PC-9 (cell line): Measurements from ENCODE around the gene SLC7A8. TPM values are rescaled to one million over a fixed set of nuclear protein-coding genes. Genes with fewer than 3 reads are reported as not detected.

ENCODE experiments used
- BruUV-seq: library from RNA; stranded (reverse); fragments of 400-500 nt; replicated peaks from 2 replicates; lab custom pipeline; 2021; lab: Mats Ljungman, UMichigan
- CTCF ChIA-PET: fragments of 300-600 bp; sonication (Branson Sonifier 250); formaldehyde crosslinking; loops from one replicate; lab custom pipeline; 2022; ENCODE audit warnings: antibody characterized with exemption; lab: Charles Lee
- POLR2A ChIA-PET: fragments of 300-600 bp; sonication (Branson Sonifier 250); formaldehyde crosslinking; loops from one replicate; lab custom pipeline; 2022; ENCODE audit warnings: antibody characterized with exemption; ENCODE audit not compliant: unreplicated experiment; lab: Charles Lee
- DNase-seq, 2 experiments: peaks; one replicate each; pipeline versions ENCODE4 v3.0.0 to v3.0.0-alpha.2; 2015 to 2022; ENCODE audit warnings: mixed read lengths in 1 of 2
- H2AFZ ChIP-seq: fragments of 200-600 bp; sonication (generic); 2 replicates; pipeline ENCODE4 v1.8.1; 2017; ENCODE audit warnings: antibody characterized with exemption
- H3F3A ChIP-seq: fragments of 200-600 bp; sonication (generic); 2 replicates; pipeline ENCODE4 v1.8.1; 2017; ENCODE audit warnings: antibody characterized with exemption, mild to moderate bottlenecking, low read depth; ENCODE audit not compliant: insufficient read depth
- H3K27ac ChIP-seq: fragments of 200-600 bp; sonication (generic); 2 replicates; pipeline ENCODE4 v1.6.1; 2016; ENCODE audit warnings: mixed run types
- H3K27me3 ChIP-seq: fragments of 200-600 bp; sonication (generic); 2 replicates; pipeline ENCODE4 v1.6.1; 2016; ENCODE audit warnings: low read depth, mixed run types; ENCODE audit not compliant: insufficient read depth
- H3K36me3 ChIP-seq: fragments of 200-600 bp; sonication (generic); 2 replicates; pipeline ENCODE4 v1.6.1; 2016; ENCODE audit warnings: low read depth, mixed run types
- H3K4me1 ChIP-seq: fragments of 200-600 bp; sonication (generic); replicated peaks from 2 replicates; pipeline ENCODE4 v1.6.1; 2016; ENCODE audit warnings: mixed run types; ENCODE audit not compliant: insufficient read depth
- H3K4me2 ChIP-seq: fragments of 200-600 bp; sonication (generic); 2 replicates; pipeline ENCODE4 v1.6.1; 2017; ENCODE audit warnings: mixed run types
- H3K4me3 ChIP-seq: fragments of 200-600 bp; sonication (generic); 2 replicates; pipeline ENCODE4 v1.6.1; 2016; ENCODE audit warnings: mixed run types
- H3K79me2 ChIP-seq: fragments of 200-600 bp; sonication (generic); 2 replicates; pipeline ENCODE4 v1.6.1; 2017; ENCODE audit warnings: low read depth, mixed run types
- H3K9me2 ChIP-seq: fragments of 200-600 bp; sonication (generic); 2 replicates; pipeline ENCODE4 v1.8.1; 2017; ENCODE audit warnings: mild to moderate bottlenecking; ENCODE audit not compliant: insufficient read depth
- H3K9me3 ChIP-seq: fragments of 200-600 bp; sonication (generic); 2 replicates; pipeline ENCODE4 v1.8.1; 2016; ENCODE audit warnings: low read depth; ENCODE audit not compliant: insufficient read depth
- H4K20me1 ChIP-seq: fragments of 200-600 bp; sonication (generic); 2 replicates; pipeline ENCODE4 v1.8.1; 2017; ENCODE audit not compliant: insufficient read depth
- CTCF ChIP-seq: fragments of 200-600 bp; sonication (generic); conservative IDR thresholded peaks from 2 replicates; pipeline ENCODE4 v1.6.1; 2017; ENCODE audit warnings: mixed run types, antibody characterized with exemption, mild to moderate bottlenecking, moderate library complexity
- EZH2 ChIP-seq: fragments of 200-600 bp; sonication (generic); IDR thresholded peaks from 2 replicates; pipeline ENCODE4 v1.8.0; 2017; ENCODE audit warnings: antibody characterized with exemption, low read depth
- intact Hi-C: fragments of 100-400 bp; cut with micrococcal nuclease; formaldehyde crosslinking; loops from one replicate; pipeline ENCODE4 v1.10.0; 2022; ENCODE audit not compliant: unreplicated experiment
- total RNA-seq: library from RNA; stranded (reverse); gene quantifications from 2 replicates; pipeline ENCODE4 v1.2.3, GENCODE V29; 2021

Gene SLC7A8
- total RNA-seq, 1 experiment from 2014 or later = 3.6 TPM

DNA sequence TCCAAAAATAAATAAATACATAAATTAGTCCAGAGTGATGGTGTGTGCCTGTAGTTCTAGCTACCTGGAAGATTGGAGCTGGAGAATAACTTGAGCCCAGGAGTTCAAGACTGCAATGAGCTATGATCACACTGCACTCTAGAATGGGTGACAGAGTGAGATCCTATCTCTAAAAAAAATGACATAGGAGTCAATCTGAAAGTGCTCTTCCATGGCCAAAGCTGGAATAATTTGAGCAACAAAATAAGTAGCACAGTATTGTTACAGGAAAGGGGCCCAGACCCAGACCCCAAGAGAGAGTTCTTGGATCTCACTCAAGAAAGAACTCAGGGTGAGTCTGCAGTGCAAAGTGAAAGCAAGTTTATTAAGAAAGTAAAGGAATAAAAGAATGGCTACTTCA is 24.9 kb upstream of the SLC7A8 start:
- no peaks in the 10 kb centered on the region for H3K36me3 ChIP-seq
- ChIA-PET POLR2A (no interaction called here), CTCF (no interaction called here)
- H3K27ac ChIP-seq = no peak overlapping the region
- H3K79me2 ChIP-seq = no peaks in the 10 kb centered on the region
- no peak overlapping the region for H3K4me2 ChIP-seq
- H4K20me1 ChIP-seq = no peaks in the 10 kb centered on the region
- intact Hi-C loops = no loop called here
- no peaks in the 10 kb centered on the region for H3F3A ChIP-seq
- no peak for TF ChIP-seq CTCF
- no peak for TF ChIP-seq EZH2
- no TSS peak for BruUV-seq
- no peaks in the 10 kb centered on the region for H3K4me1 ChIP-seq
- H3K9me2 ChIP-seq = no peaks in the 10 kb centered on the region
- no peaks in the 10 kb centered on the region for H3K9me3 ChIP-seq
- no peaks in the 10 kb centered on the region for H3K27me3 ChIP-seq
- no peak overlapping the region for H2AFZ ChIP-seq
- no peak overlapping the region for H3K4me3 ChIP-seq
- no peak for DNase-seq

DNA sequence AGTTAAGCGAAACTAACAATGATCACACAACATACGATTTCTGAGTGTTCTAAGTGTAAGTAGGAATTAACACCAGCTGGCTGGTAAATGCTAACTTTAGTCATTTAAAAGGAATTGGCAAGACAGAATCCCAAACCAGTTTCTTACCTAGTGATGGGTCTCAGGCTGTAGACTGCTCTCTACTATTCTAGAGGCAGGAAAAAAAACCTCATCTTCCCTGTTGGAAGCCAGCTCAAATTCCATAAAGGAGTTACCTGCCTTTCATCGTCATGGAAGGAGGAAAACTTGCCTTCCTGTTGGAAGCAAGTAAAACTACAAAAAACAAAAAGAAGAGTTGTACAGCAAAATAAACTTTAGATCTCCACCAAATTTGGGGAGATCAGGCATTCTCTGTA is 23.7 kb upstream of the SLC7A8 start:
- no peaks in the 10 kb centered on the region for H3K27me3 ChIP-seq
- intact Hi-C loops = no loop called here
- no peaks in the 10 kb centered on the region for H4K20me1 ChIP-seq
- TF ChIP-seq EZH2 = no peak
- no peak for TF ChIP-seq CTCF
- ChIA-PET CTCF (interaction anchor here (0.6 kb wide), 1 partner anchor 43 kb away, joined by 5 read pairs; no protein-coding TSS in a partner anchor), POLR2A (no interaction called here)
- BruUV-seq = no TSS peak
- H3K4me3 ChIP-seq = no peak overlapping the region
- H3K4me2 ChIP-seq = no peak overlapping the region
- H3K9me2 ChIP-seq = no peaks in the 10 kb centered on the region
- H3F3A ChIP-seq = no peaks in the 10 kb centered on the region
- H2AFZ ChIP-seq = no peak overlapping the region
- H3K27ac ChIP-seq = no peak overlapping the region
- DNase-seq = no peak
- H3K4me1 ChIP-seq = no peaks in the 10 kb centered on the region
- no peaks in the 10 kb centered on the region for H3K9me3 ChIP-seq
- no peaks in the 10 kb centered on the region for H3K36me3 ChIP-seq
- no peaks in the 10 kb centered on the region for H3K79me2 ChIP-seq

DNA sequence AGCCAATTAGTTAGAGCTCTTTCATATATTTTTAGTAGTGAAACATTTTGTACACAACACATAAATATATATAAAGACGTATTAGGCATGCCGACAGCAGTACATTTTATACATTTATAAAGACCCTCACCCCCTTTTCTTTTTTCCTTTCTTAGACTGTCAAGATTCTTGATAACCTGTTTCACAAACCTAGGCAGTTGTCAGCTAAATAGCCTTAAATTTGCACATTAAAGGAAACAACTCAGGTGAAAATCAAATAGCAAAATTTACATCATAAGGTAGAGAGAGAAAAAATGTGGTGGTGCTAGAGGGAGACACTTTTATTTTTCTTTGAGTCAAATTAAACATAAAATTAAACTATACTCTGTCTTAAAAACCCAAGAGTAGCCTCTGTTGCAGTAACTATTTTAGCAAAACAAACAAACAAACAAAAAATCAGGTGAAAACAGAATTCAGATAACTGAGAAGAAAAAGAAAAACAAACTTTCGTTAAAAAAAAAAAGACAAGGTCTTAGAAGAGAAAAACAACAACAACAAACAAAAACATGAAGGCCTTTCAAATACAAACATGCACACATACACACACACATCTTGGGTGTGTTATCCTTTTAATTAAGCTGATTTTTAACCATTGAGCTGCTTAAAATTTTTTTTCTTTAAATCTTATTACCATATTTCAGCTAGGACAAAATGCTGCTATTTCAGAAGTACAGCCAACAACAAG is 23.1 kb upstream of the SLC7A8 start:
- Histone ChIP-seq H4K20me1 (no peaks in the 10 kb centered on the region), H3K79me2 (no peaks in the 10 kb centered on the region), H3K4me3 (no peak overlapping the region), H2AFZ (no peak overlapping the region), H3F3A (no peaks in the 10 kb centered on the region), H3K4me2 (no peak overlapping the region), H3K27me3 (no peaks in the 10 kb centered on the region), H3K9me3 (no peaks in the 10 kb centered on the region), H3K36me3 (no peaks in the 10 kb centered on the region), H3K9me2 (no peaks in the 10 kb centered on the region), H3K4me1 (no peaks in the 10 kb centered on the region), H3K27ac (no peak overlapping the region)
- ChIA-PET CTCF (interaction anchor here (0.5 to 0.6 kb wide), 2 partner anchors 23 to 43 kb away, joined by 5 to 6 read pairs; partner anchors contain the start of gene SLC7A8), POLR2A (no interaction called here)
- intact Hi-C loops = no loop called here
- no peak for TF ChIP-seq EZH2
- TF ChIP-seq CTCF = no peak
- BruUV-seq = no TSS peak
- no peak for DNase-seq
